NCI-H2107 treated with DMSO at 0.1 percent for 48 hours (cell line): ENCODE results near the gene EPS8L2.
"Not testable (repeated sequence)": the region's sequence is repeated elsewhere in the genome, so short reads cannot be mapped to it uniquely, and the experiment has no call there.

ENCODE experiments used
- DNase-seq: peaks from one replicate; lab custom pipeline; 2025; ENCODE audit not compliant: unreplicated experiment; lab: John Stamatoyannopoulos, UW

Gene EPS8L2

DNA sequence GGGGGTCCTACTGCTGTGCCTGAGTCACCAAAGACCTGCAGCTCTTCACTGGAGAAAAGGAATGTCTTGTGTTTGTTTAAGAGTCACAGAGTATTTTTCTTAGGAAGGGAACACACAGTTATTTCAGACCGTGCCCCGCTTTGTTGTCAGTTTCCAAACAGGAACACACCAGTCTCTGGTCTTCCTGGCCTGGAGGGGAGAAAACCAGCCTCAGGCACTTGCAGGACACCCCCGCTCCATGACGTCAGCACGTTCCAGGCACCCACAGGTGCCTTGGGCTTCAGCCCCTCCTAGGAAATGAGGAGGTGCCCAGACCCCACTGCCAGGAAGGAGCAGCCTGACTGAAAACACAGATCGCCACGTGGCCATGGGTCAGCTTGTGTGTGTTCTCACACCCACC, 16.4 kb upstream of the EPS8L2 start:
- no peak for DNase-seq

DNA sequence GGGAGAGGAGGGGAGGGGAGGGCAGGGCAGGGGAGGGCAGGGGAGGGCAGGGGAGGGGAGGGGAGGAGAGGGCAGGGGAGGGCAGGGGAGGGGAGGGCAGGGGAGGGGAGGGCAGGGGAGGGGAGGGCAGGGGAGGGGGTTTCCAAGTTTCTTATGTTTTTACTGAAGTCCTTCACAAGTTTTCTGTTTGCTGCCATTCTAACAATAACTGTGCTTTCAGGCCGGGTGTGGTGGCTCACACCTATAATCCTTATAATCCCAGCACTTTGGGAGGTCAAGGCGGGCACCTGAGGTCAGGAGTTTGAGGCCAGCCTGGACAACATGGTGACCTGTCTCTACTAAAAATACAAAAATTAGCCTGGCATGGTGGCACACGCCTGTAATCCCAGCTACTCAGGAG, 15.8 kb upstream of the EPS8L2 start:
- not testable (repeated sequence) for DNase-seq

DNA sequence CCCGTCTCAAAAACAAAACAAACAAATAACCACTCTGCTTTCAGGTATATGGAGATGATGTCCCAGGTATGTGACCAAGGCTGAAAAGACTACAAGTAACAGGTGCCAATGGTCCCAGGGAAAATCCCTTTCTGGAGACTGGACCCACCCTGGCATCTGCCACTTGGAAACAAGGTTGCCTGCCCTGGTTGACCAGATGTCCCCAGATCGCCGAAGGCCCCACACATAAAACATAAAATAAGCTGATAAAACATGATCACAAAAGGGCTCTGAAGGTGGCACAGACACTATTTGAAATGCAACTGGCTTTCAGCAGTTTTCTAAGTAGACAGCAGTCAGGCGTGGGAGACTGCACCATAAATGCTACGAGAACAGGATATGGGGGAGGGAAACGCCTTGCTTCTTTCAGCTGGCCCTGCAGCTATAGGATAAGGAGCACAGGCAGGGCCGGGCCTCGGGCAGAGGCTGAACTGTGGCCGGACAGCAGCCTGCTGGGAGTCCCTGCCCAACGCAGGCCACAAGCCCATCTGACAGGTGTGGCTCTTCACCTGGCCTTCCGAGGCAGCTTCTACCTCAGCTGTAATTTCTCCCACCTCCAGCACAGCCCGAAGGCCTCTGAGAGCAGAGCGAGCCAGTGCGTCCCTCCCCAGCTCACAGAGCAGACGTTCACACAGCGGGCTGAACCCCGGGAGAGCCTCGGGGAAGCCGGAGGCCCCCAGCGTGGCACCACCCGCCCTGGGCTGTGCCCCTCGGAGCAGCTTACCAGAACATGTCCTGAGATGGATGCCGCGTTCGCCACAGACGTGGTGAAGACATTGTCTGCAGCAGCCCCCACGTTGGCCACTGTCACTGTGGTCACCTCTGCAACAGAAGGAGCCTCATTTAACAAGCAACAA, 15.0 kb upstream of the EPS8L2 start:
- DNase-seq, result no peak

DNA sequence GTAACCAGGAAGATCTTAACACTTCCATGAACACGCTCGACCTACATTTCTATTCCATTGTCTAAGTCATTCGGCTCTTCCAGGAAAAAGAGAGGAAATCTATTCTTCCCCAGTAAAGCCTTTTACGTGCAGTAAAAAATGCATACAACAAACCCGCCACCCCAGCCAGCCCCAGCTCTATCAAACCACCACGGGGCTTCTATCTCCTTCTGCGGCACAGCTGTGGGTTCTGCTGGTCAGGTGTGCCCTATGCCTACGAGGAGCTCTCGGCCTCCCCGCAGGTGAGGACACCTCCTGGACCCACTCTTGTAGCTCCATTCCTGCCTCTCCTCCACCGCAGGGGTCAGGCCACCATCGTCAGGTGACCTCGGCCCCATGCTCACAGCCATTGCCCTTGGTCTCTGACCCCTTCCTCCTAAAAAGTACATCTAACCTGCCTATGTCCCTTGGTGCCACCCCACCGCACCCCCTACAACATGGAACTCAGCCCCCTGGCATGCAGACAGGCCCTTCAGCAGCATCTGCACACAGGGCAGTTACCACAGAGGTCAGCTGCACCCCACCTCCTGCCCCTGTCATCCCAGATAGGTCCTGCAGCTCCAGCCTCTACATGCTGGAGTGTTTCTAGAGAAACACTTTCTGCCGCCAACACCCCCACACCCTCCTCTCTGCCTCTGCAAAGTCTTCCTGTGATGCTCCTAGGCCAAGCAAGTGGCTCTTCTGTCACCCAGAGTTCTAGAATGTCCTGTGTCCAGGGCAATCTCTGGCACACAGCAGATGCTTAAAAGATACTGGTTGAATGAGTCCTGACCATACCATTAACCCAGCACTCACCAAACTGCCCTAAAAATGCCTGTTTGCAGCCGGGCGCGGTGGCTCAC, 14.1 kb upstream of the EPS8L2 start:
- DNase-seq, result no peak

DNA sequence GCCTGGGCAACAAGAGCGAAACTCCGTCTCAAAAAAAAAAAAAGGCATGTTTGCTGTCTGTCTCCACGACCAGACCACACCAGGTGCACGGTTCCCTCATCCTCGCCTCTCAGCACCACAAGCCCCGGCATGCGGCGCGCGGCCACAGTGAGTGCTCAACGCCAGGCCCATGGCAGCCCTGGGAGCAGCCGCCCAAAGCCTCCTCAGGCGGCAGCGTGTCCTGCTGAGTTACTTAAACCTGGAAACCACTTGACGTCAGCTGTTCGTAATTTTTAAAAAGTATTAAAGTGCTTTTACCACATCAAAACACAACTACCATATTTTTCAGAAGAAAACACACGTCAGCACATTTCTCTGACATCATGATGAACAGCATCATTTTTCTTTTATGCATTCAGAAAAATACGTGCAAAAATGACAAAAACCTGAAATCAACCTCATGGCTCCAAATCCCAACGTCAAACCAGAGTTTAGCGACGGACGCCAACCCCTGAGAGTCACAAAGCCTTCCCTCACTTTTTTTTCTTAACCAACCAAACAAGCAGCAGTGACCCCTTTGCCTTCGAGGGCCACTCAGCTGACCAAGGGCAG, 13.1 kb upstream of the EPS8L2 start:
- DNase-seq, result peak; percentile 45

DNA sequence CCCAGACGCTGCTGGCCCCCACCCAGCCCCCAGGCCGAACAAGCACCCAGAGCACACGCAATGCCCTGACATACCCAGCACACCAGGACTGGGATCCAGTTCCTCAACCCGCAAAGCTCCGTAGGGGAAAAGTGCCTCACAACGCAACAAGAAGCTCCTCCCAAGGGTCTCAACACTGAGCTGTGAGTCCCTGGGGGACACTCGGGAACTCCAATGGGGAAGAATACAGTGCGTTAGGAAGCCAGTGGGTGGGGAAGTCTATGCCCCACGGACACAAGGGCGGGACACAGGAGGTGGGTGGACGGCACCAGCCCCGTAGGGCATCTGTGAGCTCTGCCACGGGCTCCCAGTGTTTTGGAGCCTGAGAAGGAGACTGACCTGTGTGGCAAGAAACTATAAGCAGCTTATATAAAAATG, 12.6 kb upstream of the EPS8L2 start:
- DNase-seq, result no peak

DNA sequence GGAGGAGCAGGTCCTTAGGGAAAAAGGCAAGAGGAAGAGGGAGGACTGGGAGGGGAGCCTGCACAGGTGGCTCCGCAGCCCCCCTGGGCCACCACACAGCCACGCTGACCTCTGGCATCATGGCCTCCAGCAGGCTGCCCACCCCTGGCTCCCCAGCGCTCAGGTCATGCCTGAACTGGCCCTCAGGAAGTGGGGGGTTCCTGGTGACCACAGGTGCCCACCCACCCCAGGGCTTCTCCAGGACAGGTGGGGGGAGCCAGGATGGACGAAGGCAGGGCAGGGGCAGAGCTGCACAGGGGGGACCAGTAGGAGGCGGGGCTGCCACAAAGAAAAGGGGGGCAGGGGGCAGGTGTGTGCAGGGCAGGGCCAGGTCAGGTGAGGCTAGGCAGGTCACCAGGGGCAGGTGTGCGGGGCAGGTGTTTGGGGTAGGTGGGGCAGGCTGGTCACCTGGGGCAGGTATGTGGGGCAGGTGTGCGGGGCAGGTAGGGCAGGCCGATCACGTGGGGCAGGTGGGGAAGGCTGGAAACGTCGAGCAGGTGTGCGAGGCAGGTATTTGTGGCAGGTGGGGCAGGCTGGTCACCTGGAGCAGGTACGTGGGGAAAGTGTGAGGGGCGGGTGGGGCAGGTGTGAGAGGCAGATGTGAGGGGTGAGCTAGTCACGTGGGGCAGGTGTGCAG, 12.0 kb upstream of the EPS8L2 start:
- DNase-seq, result peak; percentile 33

DNA sequence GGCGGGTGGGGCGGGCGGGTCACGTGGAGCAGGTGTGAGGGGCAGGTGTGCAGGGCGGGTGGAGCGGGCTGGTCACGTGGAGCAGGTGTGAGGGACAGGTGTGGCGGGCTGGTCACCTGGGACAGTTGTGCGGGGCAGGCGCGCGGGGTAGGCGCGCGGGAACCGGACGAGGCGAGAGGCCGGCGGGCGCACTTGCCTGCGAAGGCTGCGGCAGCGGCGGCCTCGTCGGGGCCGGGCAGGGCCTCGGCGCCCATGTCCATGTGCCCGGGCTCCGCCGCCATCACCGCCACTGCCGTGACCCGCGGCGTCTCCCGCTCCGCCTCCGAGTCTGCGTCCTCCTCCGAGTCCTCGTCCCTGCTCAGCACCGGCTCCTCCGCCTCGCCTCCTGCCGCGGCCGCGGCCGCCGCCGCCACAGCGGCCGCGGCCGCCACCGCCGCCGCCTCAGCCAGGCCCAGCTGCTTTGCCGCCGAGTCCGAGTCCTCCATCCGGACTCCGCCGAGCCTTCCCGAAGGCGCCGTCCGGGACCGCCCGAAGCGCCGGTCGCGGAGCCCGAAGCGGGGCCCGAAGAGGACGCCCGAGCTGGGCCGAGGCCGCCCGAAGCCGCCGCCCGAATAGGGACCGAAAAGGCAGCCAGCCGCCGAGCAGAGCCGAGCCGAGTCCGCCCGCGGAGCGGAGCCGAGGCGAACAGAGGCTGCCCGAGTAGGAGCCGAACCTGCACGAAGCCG, 11.3 kb upstream of the EPS8L2 start, which contains the start of gene DEAF1:
TSS of gene DEAF1 (minus strand) at position 660 of the 725 bp plus-strand sequence. CDS start at position 485, 175 bp downstream.
- peak; percentile 88 for DNase-seq

DNA sequence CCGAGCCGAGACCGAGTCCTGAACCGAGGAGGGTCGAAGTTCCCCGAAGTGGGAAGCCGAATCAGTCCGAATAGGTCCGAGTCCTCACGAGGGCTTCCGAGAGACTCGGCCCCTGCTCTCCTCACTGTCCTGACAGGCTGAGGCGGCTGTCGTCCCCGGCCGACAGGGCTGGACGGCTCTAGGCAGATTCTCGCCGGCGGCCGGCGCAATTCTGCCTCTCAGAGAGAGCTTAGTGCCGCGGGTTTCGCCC, 10.8 kb upstream of the EPS8L2 start:
- no peak for DNase-seq

DNA sequence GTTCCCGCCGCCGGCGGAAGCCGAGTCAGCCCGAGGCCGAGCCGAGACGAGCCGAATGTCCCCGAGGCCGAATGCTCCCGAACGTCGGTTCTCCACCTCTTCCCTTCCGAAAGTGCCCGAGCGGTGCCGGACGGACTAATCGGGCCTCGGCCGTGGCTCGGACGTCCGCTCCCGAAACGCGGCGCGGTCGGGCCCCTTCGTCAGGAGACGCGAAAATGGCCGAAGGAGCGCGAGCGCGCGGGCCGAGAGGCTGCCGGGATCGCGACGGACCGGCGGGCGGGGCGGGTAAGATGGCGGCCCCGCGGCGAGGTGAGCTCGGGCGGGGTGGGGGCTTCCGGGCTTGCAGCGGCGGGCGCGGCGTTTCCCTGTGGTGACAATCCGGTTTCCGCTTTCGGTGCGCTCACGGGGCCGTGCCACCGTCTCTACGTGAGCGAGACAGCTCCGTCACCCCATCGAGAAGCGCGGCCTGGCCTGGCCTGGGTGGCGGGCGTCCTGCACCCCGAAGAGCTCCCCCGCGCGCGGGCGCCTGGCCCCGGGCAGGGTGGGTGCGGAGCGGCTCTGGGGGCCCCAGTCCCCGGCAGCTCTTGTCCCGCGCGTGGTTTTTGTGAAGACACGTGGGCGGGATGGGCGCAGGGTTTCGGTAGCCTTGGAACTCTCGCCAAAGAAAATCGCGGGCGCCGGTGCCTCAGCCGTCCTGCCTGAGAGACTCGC, 10.3 kb upstream of the EPS8L2 start, which contains the start of gene TMEM80:
TSS of gene TMEM80 (plus strand) at position 279 of the 711 bp plus-strand sequence. CDS start at position 291, 12 bp downstream.
- DNase-seq, result peak; percentile 87

DNA sequence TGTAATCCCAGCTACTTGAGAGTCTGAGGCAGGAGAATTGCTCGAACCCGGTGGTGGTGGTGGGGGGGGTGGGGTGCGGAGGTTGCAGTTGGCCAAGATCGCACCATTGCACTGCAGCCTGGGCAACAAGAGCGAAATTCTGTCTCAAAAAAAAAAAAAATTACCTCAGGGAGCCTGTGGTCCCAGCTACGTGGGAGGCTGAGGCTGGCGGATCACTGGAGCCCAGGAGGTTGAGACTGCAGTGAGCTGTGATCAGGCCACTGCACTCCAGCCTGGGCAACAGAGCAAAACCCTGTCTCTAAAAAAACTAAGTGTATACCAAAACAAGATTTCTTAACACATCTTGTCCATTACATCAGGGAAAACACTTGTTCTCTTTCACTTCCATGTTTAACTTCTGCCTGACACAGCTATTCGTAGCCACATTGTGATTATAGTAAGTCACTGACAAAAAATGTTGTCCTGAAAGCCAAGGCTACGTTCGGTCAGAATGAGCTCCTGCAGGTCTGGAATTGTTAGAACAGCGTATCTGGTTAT, 9.0 kb upstream of the EPS8L2 start:
- DNase-seq, result no peak

DNA sequence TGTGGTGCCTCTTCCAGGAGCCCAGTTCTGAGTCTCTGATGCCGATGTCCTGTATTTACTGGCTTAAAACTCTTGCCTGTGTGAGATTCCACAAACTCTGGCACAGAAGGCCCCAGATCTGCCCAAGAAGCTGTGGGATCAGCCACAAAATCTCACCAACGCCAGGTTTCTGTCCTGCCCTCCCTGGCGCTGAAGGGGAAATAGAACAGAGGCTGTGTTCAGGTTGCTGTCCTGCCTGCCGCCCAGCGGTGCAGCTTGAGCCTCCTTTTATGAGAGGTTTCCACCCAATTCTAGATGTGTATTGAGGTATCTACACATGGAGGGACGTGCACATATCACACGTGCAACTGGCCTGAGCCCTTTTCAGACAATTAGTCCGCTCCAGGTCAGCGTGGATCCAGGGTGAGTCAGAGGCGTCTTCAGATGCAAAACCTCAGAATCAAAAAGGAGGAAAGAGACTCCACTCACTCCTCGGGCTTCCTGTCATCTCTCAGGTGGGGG, 8.2 kb upstream of the EPS8L2 start:
- DNase-seq, result no peak

DNA sequence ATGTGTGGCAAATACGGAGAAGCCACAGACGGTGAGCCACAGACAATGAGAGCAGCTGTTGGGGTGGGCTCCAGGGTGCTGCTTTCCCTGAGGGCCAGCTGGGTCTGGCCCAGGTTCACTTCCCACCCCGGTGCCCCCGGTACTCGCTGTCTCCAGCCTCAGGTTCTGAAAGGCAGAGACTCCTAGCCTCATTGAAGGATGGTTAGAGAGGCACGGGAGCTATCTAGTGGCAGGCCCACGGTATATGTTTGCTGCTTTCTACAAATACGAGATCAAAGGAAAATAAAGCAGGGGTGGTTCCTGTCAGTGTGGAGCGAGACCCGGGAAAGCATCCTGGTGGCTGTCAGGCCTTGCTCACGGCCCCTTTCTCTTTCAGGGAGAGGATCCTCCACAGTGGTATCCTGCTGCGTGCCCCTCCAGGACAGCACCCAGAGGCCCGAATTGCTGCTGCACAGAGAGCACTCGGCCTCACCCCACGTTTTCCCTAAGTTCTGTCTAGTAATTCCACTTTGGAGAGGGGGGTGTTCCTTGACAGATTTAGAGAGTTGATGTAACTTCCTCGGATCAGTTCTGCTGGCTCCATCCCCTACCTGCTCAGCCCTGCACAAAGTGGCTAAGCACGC, 7.4 kb upstream of the EPS8L2 start:
- no peak for DNase-seq

DNA sequence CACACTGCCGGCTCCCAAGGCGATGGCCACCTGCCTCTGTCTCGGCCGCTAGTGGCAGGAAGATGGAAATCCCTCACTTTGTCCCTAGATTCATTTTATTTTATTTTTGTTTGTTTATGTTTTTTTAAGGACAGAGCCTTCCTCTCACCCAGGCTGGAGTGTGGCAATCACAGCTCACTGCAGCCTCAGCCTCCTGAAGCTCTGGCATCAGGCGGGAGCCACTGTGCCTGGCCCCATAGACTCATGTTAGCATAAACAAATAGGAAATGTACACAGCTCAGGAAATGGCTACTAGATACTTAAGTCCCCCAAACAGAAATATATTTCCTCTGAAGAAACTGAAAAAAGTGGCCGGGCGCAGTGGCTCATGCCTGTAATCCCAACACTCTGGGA, 6.9 kb upstream of the EPS8L2 start:
- no peak for DNase-seq

DNA sequence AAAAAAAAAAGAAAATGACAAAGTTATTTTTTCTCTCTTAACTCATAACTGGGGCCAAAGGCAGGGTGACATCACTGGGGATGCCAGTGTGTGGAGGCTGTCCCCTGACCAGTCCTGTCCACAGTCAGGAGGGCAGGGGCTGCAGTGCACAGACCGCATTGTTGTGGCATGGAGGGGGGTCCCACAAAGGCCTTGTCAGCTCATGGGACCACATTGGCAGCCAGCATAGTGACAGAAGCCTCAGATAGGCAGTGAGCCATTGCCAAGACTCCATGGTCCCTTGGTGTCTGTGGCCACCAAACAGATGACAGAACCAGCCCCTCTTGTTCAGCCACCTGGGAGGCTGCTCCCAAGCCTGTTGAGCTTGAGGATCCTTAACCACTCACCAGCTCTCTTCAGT, 6.3 kb upstream of the EPS8L2 start:
- DNase-seq, result no peak

DNA sequence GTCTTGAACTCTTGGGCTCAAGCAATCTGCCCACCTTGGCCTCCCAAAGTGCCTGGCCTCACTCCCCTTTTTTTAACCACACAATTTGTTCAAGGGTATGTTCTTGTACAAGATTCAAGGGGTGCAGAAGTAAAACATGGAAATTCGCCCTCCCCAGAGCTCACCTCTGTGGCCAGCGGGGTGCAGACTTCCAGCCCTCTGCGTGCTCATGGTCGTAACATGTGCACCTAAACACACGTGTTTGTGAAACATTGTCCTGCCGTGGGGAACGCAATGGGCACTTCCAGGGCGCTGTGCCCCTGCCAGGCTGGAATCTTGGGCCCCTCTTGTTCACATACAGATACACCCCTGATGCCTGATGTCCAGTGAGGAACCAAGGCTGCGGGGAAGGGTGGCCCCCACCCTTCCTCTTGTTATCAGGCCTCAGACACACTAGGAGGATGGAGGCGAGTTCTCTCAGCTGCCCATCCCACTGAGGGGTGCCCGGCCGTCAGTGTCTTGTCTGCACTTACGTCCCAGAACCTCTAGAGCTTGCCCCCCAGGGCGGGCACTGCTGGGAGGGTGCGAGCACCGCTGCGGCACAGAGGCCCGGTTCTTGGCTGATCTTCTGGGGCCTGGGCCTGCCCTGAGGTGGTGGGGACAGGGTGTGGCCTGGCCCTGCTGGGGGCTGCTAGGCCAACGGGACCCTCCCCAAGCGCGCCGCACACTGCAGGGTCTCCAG, 4.1 kb upstream of the EPS8L2 start:
- no peak for DNase-seq

DNA sequence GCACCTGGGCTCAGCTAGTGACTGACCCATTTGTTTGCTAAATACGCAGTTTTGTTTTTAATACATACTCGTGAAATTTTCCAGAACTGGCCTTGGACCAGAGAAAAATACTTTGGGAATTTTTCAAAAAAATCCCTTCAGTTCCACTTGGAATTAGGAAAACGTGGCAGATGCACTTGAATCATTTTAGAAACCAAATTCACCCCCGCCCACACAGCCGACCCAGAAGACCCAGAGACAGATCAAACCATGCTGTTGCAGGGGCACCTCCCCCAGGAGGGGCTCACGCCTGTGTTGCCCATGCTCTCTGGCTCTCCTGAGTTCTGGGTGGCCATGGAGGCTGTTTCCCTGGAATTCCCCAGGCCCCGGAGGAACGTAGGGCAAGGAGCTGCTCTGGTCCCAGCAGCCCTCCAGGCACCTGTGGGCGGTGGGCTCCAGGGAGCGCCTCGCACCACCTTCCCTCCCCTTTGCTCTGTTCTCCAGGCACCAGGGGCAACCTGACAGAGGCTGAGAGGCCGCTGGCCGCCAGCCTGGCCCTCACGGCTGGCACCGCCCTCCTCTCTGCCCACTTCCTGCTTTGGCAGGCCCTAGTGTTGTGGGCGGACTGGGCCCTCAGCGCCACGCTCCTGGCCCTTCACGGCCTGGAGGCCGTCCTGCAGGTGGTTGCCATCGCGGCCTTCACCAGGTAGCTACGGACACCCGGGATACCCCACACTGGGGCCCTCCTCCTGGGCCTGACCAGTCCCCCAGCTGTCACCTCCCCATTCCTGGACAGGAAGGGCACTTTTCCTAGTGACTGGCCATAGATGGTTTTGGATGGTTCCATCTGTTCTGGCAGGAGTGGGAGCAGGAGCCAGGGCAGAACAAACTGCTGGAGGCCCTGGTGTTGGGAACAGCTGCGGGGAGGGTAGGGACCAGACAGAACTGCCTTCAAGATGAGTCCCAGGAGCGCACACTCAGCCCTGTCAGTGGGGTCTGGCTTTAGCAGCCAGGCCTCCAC, 3.3 kb upstream of the EPS8L2 start:
- DNase-seq, result no peak
